HCT116 (cell line): ENCODE measurements around the gene YBX2. TPM values are rescaled to one million over a fixed set of nuclear protein-coding genes. Genes with fewer than 3 reads are reported as not detected.

Source experiments
- ATAC-seq: fragments of 200-7000 bp; cut with Tn5 transposase; 2 replicates; pipeline ENCODE4 v1.9.1; 2020; ENCODE audit warnings: mild to moderate bottlenecking, moderate library complexity
- BruUV-seq: library from RNA; stranded (reverse); fragments of 400-500 nt; replicated peaks from 2 replicates; lab custom pipeline; 2021; lab: Mats Ljungman, UMichigan
- CTCF ChIA-PET: fragments of 300-600 bp; sonication (Branson Sonifier 250); formaldehyde crosslinking; loops from one replicate; lab custom pipeline; 2021; ENCODE audit warnings: antibody characterized with exemption; lab: Charles Lee
- POLR2A ChIA-PET: fragments of 300-600, 350-600 bp; sonication (Branson Sonifier 250); formaldehyde crosslinking; loops from one replicate; lab custom pipeline; 2021; ENCODE audit warnings: antibody characterized with exemption; lab: Charles Lee
- RAD21 ChIA-PET, 2 experiments: fragments of 300-600 bp; sonication (Branson Sonifier 250); formaldehyde crosslinking; loops; one replicate each; lab custom pipeline; 2023; ENCODE audit warnings: low total read pairs in 2 of 2; ENCODE audit not compliant: uncharacterized antibody in 2 of 2, unreplicated experiment in 2 of 2, low non-redundant PET in 1 of 2; lab: Charles Lee
- DNase-seq: peaks from one replicate; pipeline ENCODE4 v3.0.0-alpha.2; 2010; ENCODE audit warnings: low read depth, low spot score
- H2AFZ ChIP-seq: fragments of 200-600 bp; shearing (Covaris generic), sonication (generic); 2 replicates; pipeline ENCODE4 v1.6.1; 2017; ENCODE audit warnings: low read depth, mixed run types, mixed read lengths, antibody characterized with exemption, low read length; ENCODE audit not compliant: poor library complexity, severe bottlenecking
- H3K27ac ChIP-seq: 2 replicates; pipeline ENCODE4 v1.5.1; 2012; ENCODE audit warnings: low read depth, low read length
- H3K27me3 ChIP-seq: fragments of 200-600 bp; sonication (generic); 2 replicates; pipeline ENCODE4 v1.6.1; 2016; ENCODE audit warnings: mixed run types, low read length, mixed read lengths; ENCODE audit not compliant: insufficient read depth
- H3K36me3 ChIP-seq, 2 experiments: fragments of 200-500 bp in 1 of 2; fragments of 200-600 bp in 1 of 2; sonication (Bioruptor generic) in 1 of 2; sonication (generic) in 1 of 2; 2 replicates each; pipeline versions ENCODE4 v1.5.1 to v1.6.1; 2014 to 2016; ENCODE audit warnings: low read length in 2 of 2, inconsistent platforms in 1 of 2, mixed read lengths in 1 of 2, mixed run types in 1 of 2; ENCODE audit not compliant: insufficient read depth in 2 of 2, control insufficient read depth in 1 of 2
- H3K4me1 ChIP-seq, 2 experiments: fragments of 200-600 bp in 1 of 2; sonication (generic) in 1 of 2; 2 replicates each; pipeline versions ENCODE4 v1.5.1 to v1.6.1; 2012 to 2017; ENCODE audit warnings: low read length in 2 of 2, inconsistent platforms in 1 of 2, mild to moderate bottlenecking in 1 of 2, mixed read lengths in 1 of 2, mixed run types in 1 of 2, moderate library complexity in 1 of 2; ENCODE audit not compliant: insufficient read depth in 2 of 2, control insufficient read depth in 1 of 2
- H3K4me2 ChIP-seq: fragments of 200-600 bp; sonication (generic); 2 replicates; pipeline ENCODE4 v1.6.1; 2017; ENCODE audit warnings: mixed run types, low read length, mixed read lengths
- H3K4me3 ChIP-seq, 2 experiments: fragments of 200-600 bp in 1 of 2; sonication (generic) in 1 of 2; replicated peaks in 1 of 2; 2 replicates each; pipeline ENCODE4 v1.5.1; 2011 to 2016; ENCODE audit warnings: low read length in 2 of 2, control low read depth in 1 of 2, low read depth in 1 of 2, mild to moderate bottlenecking in 1 of 2, mixed read lengths in 1 of 2, mixed run types in 1 of 2
- H3K79me2 ChIP-seq: fragments of 200-600 bp; sonication (generic); 2 replicates; pipeline ENCODE4 v1.6.1; 2017; ENCODE audit warnings: mild to moderate bottlenecking, mixed run types, low read length, moderate library complexity, mixed read lengths; ENCODE audit not compliant: insufficient read depth
- H3K9ac ChIP-seq: fragments of 200-600 bp; sonication (generic); 2 replicates; pipeline ENCODE4 v1.6.1; 2016; ENCODE audit warnings: low read length, mixed read lengths
- H3K9me2 ChIP-seq: fragments of 200-600 bp; sonication (generic), shearing (Covaris generic); 2 replicates; pipeline ENCODE4 v1.6.1; 2017; ENCODE audit warnings: mixed run types, mild to moderate bottlenecking, moderate library complexity; ENCODE audit not compliant: insufficient read depth
- H3K9me3 ChIP-seq, 2 experiments: fragments of 200-500 bp in 1 of 2; fragments of 200-600 bp in 1 of 2; sonication (Bioruptor generic) in 1 of 2; sonication (generic) in 1 of 2; 2 replicates each; pipeline ENCODE4 v1.6.1; 2014 to 2017; ENCODE audit warnings: low read length in 2 of 2, mixed read lengths in 2 of 2, inconsistent platforms in 1 of 2, low read depth in 1 of 2, mild to moderate bottlenecking in 1 of 2, mixed run types in 1 of 2, moderate library complexity in 1 of 2; ENCODE audit not compliant: control insufficient read depth in 1 of 2, insufficient read depth in 1 of 2
- H4K20me1 ChIP-seq: fragments of 200-600 bp; sonication (generic), shearing (Covaris generic); 2 replicates; pipeline ENCODE4 v1.6.1; 2017; ENCODE audit warnings: mixed run types, mild to moderate bottlenecking, moderate library complexity; ENCODE audit not compliant: insufficient read depth
- ATF3 ChIP-seq: IDR thresholded peaks from 2 replicates; pipeline ENCODE4 v1.6.1; 2012
- CBX3 ChIP-seq: IDR thresholded peaks from 2 replicates; pipeline ENCODE4 v1.6.1; 2012; ENCODE audit warnings: low read depth
- CEBPB ChIP-seq: IDR thresholded peaks from 2 replicates; pipeline ENCODE4 v1.6.1; 2012; ENCODE audit warnings: low read depth
- CTCF ChIP-seq, 3 experiments: fragments of 200-600 bp in 1 of 3; sonication (generic) in 1 of 3; IDR thresholded peaks in 2 of 3; conservative IDR thresholded peaks in 1 of 3; 2 replicates each; pipeline ENCODE4 v1.5.1; 2012 to 2017; ENCODE audit warnings: low read depth in 2 of 3, low read length in 2 of 3, antibody characterized with exemption in 1 of 3, borderline replicate concordance in 1 of 3, control low read depth in 1 of 3, mild to moderate bottlenecking in 1 of 3, mixed read lengths in 1 of 3, mixed run types in 1 of 3, moderate library complexity in 1 of 3; ENCODE audit not compliant: insufficient read depth in 1 of 3
- EGR1 ChIP-seq: IDR thresholded peaks from 2 replicates; pipeline ENCODE4 v1.6.1; 2012; ENCODE audit warnings: low read depth
- ELF1 ChIP-seq: IDR thresholded peaks from 2 replicates; pipeline ENCODE4 v1.6.1; 2012; ENCODE audit warnings: low read depth, borderline replicate concordance
- EZH2 ChIP-seq: fragments of 200-600 bp; sonication (generic); IDR thresholded peaks from 2 replicates; pipeline ENCODE4 v1.6.1; 2017; ENCODE audit warnings: antibody characterized with exemption, mixed run types
- EZH2phosphoT487 ChIP-seq: fragments of 200-600 bp; IDR thresholded peaks from 2 replicates; pipeline ENCODE4 v1.6.1; 2018; ENCODE audit warnings: antibody characterized with exemption, borderline replicate concordance
- FOSL1 ChIP-seq: IDR thresholded peaks from 2 replicates; pipeline ENCODE4 v1.6.1; 2012; ENCODE audit warnings: low read depth
- JUND ChIP-seq: IDR thresholded peaks from 2 replicates; pipeline ENCODE4 v1.6.1; 2012
- MAX ChIP-seq: IDR thresholded peaks from 2 replicates; pipeline ENCODE4 v1.6.1; 2012
- POLR2AphosphoS5 ChIP-seq: IDR thresholded peaks from 2 replicates; pipeline ENCODE4 v1.6.1; 2011; ENCODE audit warnings: mild to moderate bottlenecking, low read depth, low read length, moderate library complexity
- RAD21 ChIP-seq: IDR thresholded peaks from 2 replicates; pipeline ENCODE4 v1.6.1; 2012; ENCODE audit warnings: low read depth, mild to moderate bottlenecking
- SIN3A ChIP-seq: IDR thresholded peaks from 2 replicates; pipeline ENCODE4 v1.6.1; 2012; ENCODE audit warnings: low read depth
- SP1 ChIP-seq: IDR thresholded peaks from 2 replicates; pipeline ENCODE4 v1.6.1; 2012; ENCODE audit warnings: low read depth
- SRF ChIP-seq: IDR thresholded peaks from 2 replicates; pipeline ENCODE4 v1.6.1; 2012; ENCODE audit warnings: low read depth
- TCF7L2 ChIP-seq: IDR thresholded peaks from 2 replicates; pipeline ENCODE4 v1.7.0; 2011; ENCODE audit warnings: borderline replicate concordance, inconsistent platforms; ENCODE audit not compliant: insufficient read depth, insufficient read length; ENCODE audit errors: extremely low read depth
- YY1 ChIP-seq: IDR thresholded peaks from 2 replicates; pipeline ENCODE4 v1.6.1; 2011; ENCODE audit warnings: low read length, low read depth, moderate library complexity, mild to moderate bottlenecking; ENCODE audit not compliant: insufficient replicate concordance; ENCODE audit errors: extremely low read depth
- ZBTB33 ChIP-seq: IDR thresholded peaks from 2 replicates; pipeline ENCODE4 v1.6.1; 2011; ENCODE audit warnings: mild to moderate bottlenecking, low read length, moderate library complexity; ENCODE audit not compliant: insufficient replicate concordance; ENCODE audit errors: extremely low read depth
- ZNF274 ChIP-seq: fragments of 200-500 bp; sonication (Bioruptor generic); IDR thresholded peaks from 2 replicates; pipeline ENCODE4 v1.6.1; 2014; ENCODE audit warnings: mild to moderate bottlenecking, low read depth, low read length, inconsistent platforms
- intact Hi-C: fragments of 100-400 bp; cut with micrococcal nuclease; formaldehyde crosslinking; loops from 2 replicates; pipeline ENCODE4 v1.10.0; 2022
- total RNA-seq: library from RNA; stranded (reverse); gene quantifications from one replicate; pipeline ENCODE4 v1.2.1, GENCODE V29; 2021; ENCODE audit not compliant: unreplicated experiment

YBX2 gene
- total RNA-seq, 1 experiment from 2014 or later: 2.3 TPM

GRCh38 chr17:7258731-7259554 lies 35.5 kb downstream of the YBX2 start:
- ATAC-seq: no peak
- Histone ChIP-seq H2AFZ (no peak overlapping the region), H3K4me2 (peak overlapping the region; percentile 90), H3K36me3 (peaks cover 15 to 32% of the 10 kb centered on the region in 2 experiments), H3K79me2 (peaks cover 69% of the 10 kb centered on the region), H3K4me1 (peaks cover 21 to 38% of the 10 kb centered on the region in 2 experiments), H3K27ac (peak overlapping the region; percentile 94), H3K4me3 (peak overlapping the region; percentile 4 to 6; a peak in 1 of 4 replicates), H3K9me2 (no peaks in the 10 kb centered on the region), H3K9me3 (no peaks in the 10 kb centered on the region), H3K9ac (peak overlapping the region; percentile 36), H4K20me1 (peaks cover 5% of the 10 kb centered on the region; the same call in 1 of the 2 replicates), H3K27me3 (no peaks in the 10 kb centered on the region)
- intact Hi-C loops: no loop called here
- peak; percentile 62 for DNase-seq
- ChIA-PET CTCF (interaction anchor here (0.8 kb wide), 1 partner anchor 38 kb away, joined by 3 read pairs; no protein-coding TSS in a partner anchor), POLR2A (interaction anchor here (1.1 to 3.0 kb wide), 4 partner anchors 17 to 55 kb away, joined by 3 to 15 read pairs (median 6); partner anchors contain the start of genes ACADVL, DLG4 and GABARAP), RAD21 (no interaction called here)
- no TSS peak for BruUV-seq
- TF ChIP-seq CTCF (IDR thresholded peaks at IDR 0.05 in 2 of 3, conservative IDR thresholded peaks at IDR 0.05 in 1 of 3; ENCODE audit: borderline replicate concordance in 1 of 3, insufficient read depth in 1 of 3, low read depth in 2 of 3, low read length in 2 of 3) (no peak), SRF (no peak), POLR2AphosphoS5 (peak; percentile 48), ATF3 (no peak), JUND (peak; percentile 29; the same call in 1 of the 2 replicates), SIN3A (peak; percentile 58), YY1 (no peak), FOSL1 (no peak), ZBTB33 (no peak), CEBPB (peak; percentile 93), ZNF274 (no peak), EZH2phosphoT487 (no peak), CBX3 (no peak), EGR1 (peak; percentile 95), TCF7L2 (no peak), RAD21 (no peak), EZH2 (no peak), ELF1 (no peak), MAX (peak; percentile 49; the same call in 1 of the 2 replicates), SP1 (peak; percentile 52; the same call in 1 of the 2 replicates)
